ENCODE results near the gene OSTN.
"Not testable (repeated sequence)": the region's sequence is repeated elsewhere in the genome, so short reads cannot be mapped to it uniquely, and the experiment has no call there.

Gene OSTN

GRCh38 chr3:191239407-191240031 is 40.5 kb downstream of the OSTN start:
- DNase-seq (ENCODE audit: low read depth), result no peak
- H3K4me3 ChIP-seq (ENCODE audit: control insufficient read depth, low read depth, low read length), result no peak overlapping the region
- TF ChIP-seq, protein P1, sequence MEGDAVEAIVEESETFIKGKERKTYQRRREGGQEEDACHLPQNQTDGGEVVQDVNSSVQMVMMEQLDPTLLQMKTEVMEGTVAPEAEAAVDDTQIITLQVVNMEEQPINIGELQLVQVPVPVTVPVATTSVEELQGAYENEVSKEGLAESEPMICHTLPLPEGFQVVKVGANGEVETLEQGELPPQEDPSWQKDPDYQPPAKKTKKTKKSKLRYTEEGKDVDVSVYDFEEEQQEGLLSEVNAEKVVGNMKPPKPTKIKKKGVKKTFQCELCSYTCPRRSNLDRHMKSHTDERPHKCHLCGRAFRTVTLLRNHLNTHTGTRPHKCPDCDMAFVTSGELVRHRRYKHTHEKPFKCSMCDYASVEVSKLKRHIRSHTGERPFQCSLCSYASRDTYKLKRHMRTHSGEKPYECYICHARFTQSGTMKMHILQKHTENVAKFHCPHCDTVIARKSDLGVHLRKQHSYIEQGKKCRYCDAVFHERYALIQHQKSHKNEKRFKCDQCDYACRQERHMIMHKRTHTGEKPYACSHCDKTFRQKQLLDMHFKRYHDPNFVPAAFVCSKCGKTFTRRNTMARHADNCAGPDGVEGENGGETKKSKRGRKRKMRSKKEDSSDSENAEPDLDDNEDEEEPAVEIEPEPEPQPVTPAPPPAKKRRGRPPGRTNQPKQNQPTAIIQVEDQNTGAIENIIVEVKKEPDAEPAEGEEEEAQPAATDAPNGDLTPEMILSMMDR (IDR thresholded peaks at IDR 0.05; ENCODE audit: control insufficient read depth, insufficient read depth, low read depth, low read length, missing control alignments), result no peak

DNA sequence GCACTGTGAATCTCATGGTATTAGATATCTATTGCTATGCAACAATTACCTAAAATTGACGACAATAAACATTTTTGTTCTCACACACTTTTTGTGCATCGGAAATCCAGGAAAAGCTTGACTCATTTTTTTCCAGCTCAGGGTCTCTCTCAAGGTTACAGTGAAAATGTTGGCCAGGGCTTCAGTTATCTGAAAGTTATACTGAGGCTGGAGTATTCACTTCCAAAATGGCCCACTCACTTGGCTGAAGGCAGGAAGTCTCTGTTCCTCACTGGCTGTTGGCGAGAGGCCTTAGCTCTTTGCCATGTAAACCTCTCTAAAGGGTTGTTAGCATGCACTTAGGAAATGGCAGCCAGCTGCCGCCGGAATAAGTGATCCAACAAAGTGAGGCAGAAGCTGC is 41.4 kb downstream of the OSTN start:
- H3K4me3 ChIP-seq (ENCODE audit: control insufficient read depth, low read depth, low read length), result no peak overlapping the region
- DNase-seq (ENCODE audit: low read depth), result no peak
- TF ChIP-seq, protein P1 (IDR thresholded peaks at IDR 0.05; ENCODE audit: control insufficient read depth, insufficient read depth, low read depth, low read length, missing control alignments), result no peak

DNA sequence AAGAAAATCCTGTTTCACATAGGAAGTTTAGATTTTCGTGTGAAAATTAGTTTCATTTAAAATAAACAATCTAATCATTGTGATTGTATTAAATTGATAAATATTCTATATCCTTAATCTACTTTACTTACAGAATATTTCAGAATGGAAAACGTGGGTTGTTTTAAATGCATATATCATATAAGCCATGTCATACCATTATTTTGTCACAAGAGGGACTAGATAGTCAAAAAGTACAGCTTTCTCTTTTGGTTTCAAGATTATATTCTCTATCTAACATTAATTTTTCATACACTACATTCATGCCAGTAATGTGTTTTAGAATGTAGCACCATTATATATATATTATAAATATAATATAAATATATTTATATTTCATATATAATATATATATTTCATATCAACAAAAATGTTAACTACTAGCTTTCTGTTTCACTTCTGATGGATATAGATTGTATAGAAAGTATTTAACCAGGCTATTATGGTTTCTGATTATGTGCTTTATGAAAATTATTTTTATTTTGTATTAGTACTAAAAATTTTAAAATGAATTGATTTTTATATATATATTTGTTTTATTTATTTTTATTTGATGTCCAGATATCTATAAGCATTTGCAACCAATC is 45.3 kb downstream of the OSTN start:
- no peak for DNase-seq (ENCODE audit: low read depth)
- TF ChIP-seq, protein P1 (IDR thresholded peaks at IDR 0.05; ENCODE audit: control insufficient read depth, insufficient read depth, low read depth, low read length, missing control alignments), result peak; percentile 33
- H3K4me3 ChIP-seq (ENCODE audit: control insufficient read depth, low read depth, low read length), result no peak overlapping the region

DNA sequence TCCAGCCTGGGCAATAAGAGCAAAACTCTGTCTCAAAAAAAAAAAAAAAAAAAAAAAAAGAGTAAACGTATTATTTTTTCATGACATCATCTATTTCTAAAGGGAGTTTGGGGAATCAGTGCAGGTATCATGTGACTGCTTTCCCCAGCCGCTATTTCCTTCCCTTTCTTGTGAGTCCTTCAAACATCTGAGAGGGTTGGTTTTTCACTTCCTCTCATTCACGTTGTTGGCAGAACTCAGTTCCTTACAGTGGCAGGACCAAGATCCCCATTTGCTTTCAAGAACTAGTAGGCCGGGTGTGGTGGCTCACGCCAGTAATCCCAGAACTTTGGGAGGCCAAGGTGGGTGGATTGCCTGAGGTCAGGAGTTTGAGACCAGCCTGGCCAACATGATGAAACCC is 47.0 kb downstream of the OSTN start:
- DNase-seq (ENCODE audit: low read depth); H3K4me3 ChIP-seq (ENCODE audit: control insufficient read depth, low read depth, low read length): not testable (repeated sequence)

- peak; percentile 40 for DNase-seq (ENCODE audit: low read depth)
- TF ChIP-seq, protein P1 (IDR thresholded peaks at IDR 0.05; ENCODE audit: control insufficient read depth, insufficient read depth, low read depth, low read length, missing control alignments), result no peak
- no peak overlapping the region for H3K4me3 ChIP-seq (ENCODE audit: control insufficient read depth, low read depth, low read length)
Measured at GRCh38 chr3:191246630-191247029, 47.6 kb downstream of the OSTN start.

DNA sequence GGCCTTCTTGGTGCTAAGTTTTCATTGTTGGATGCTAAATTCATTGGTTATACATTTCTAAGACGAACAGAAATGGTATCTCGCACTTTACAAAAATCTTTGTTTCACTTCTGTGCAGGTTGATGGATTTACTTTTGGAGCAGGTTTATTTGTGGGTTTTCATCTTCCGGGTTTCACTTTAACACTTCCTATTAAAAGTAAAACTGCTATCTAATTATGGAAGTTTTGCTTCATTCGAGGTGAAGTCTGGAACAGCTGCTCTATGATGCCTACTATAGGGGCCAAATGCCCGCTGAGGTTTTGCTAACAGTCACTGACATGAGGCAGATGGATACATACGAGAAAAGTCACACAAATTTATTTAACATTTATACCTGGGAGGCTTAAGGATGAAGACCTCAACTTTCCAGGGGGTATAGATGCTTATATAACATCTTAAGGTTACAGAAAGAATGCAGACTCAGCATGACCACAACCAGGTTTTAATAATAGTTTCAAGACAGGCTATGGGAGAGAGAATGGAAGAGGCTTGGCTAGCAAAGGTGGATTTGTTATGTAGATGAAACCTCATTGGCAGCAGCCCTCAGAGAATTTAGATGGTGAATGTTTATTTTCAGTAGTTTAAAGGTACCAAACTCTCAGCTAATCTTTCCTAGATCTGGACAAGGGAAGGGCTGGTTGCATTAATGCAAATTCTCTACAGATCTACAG is 54.2 kb downstream of the OSTN start:
- TF ChIP-seq, protein P1 (IDR thresholded peaks at IDR 0.05; ENCODE audit: control insufficient read depth, insufficient read depth, low read depth, low read length, missing control alignments), result no peak
- H3K4me3 ChIP-seq (ENCODE audit: control insufficient read depth, low read depth, low read length), result no peak overlapping the region
- DNase-seq (ENCODE audit: low read depth), result no peak
